HG03159 (cell line): ENCODE results near the gene SP110.

Source experiments
- ATAC-seq: cut with Tn5 transposase; IDR thresholded peaks from one replicate; pipeline ENCODE4 v1.9.1; 2021; ENCODE audit warnings: mild to moderate bottlenecking, moderate library complexity; ENCODE audit not compliant: unreplicated experiment

Gene SP110

GRCh38 chr2:230172852-230173251 is 46.9 kb downstream of the SP110 start:
- no peak for ATAC-seq

- ATAC-seq: no peak
Observed at GRCh38 chr2:230172156-230172555, 47.6 kb downstream of the SP110 start.

- ATAC-seq: no peak
Observed at GRCh38 chr2:230170532-230170931, 49.3 kb downstream of the SP110 start.

GRCh38 chr2:230166557-230167170 is 53.1 kb downstream of the SP110 start:
- no peak for ATAC-seq

GRCh38 chr2:230164139-230164538 is 55.6 kb downstream of the SP110 start:
- no peak for ATAC-seq

GRCh38 chr2:230162981-230163380 is 56.8 kb downstream of the SP110 start:
- no peak for ATAC-seq

GRCh38 chr2:230161184-230161583 is 58.6 kb downstream of the SP110 start:
- no peak for ATAC-seq

GRCh38 chr2:230160112-230160660 is 59.6 kb downstream of the SP110 start:
- ATAC-seq: no peak

GRCh38 chr2:230158468-230158867 is 61.3 kb downstream of the SP110 start:
- no peak for ATAC-seq

GRCh38 chr2:230156782-230157699 is 62.7 kb downstream of the SP110 start:
- no peak for ATAC-seq

GRCh38 chr2:230155359-230155758 is 64.4 kb downstream of the SP110 start:
- no peak for ATAC-seq

GRCh38 chr2:230153390-230153976 is 66.3 kb downstream of the SP110 start:
- no peak for ATAC-seq

- no peak for ATAC-seq
Observed at GRCh38 chr2:230152334-230152733, 67.5 kb downstream of the SP110 start.

- ATAC-seq: no peak
Observed at GRCh38 chr2:230144355-230144754, 75.4 kb downstream of the SP110 start.

GRCh38 chr2:230140667-230141066 is 79.1 kb downstream of the SP110 start:
- ATAC-seq: no peak

GRCh38 chr2:230137902-230138539 is 81.8 kb downstream of the SP110 start:
- no peak for ATAC-seq

GRCh38 chr2:230135130-230135525 is 84.7 kb downstream of the SP110 start:
- no peak for ATAC-seq

- ATAC-seq: peak; percentile 64
Observed at GRCh38 chr2:230134496-230135129, 85.2 kb downstream of the SP110 start.

- no peak for ATAC-seq
Observed at GRCh38 chr2:230131366-230131765, 88.4 kb downstream of the SP110 start.

- no peak for ATAC-seq
Observed at GRCh38 chr2:230130668-230131364, 89.0 kb downstream of the SP110 start.
